ENCODE results near the gene SCUBE3. TPM values are rescaled to one million over a fixed set of nuclear protein-coding genes. Genes with fewer than 3 reads are reported as not detected.

Gene SCUBE3
- total RNA-seq, 1 donor from 2014 or later = 0.03 TPM

GRCh38 chr6:35297601-35298481 lies 84.1 kb downstream of the SCUBE3 start, which contains the start of gene DEF6:
Gene DEF6, plus strand, starts transcription at chr6:35297818. Its CDS starts 39 bp downstream, at chr6:35297857.
- ATAC-seq = peak; percentile 66

GRCh38 chr6:35298625-35299140 lies 84.9 kb downstream of the SCUBE3 start:
- no peak for ATAC-seq

More at GRCh38 chr6:35297601-35298481, 84.1 kb downstream of the SCUBE3 start, which contains the start of gene DEF6:
- DNase-seq (ENCODE audit: low spot score) = peak; percentile 65

GRCh38 chr6:35299674-35300073 lies 85.9 kb downstream of the SCUBE3 start:
- ATAC-seq = no peak
- no peak for DNase-seq (ENCODE audit: low spot score)

More at GRCh38 chr6:35298625-35299140, 84.9 kb downstream of the SCUBE3 start:
- DNase-seq (ENCODE audit: low spot score) = no peak

GRCh38 chr6:35300848-35301247 lies 87.1 kb downstream of the SCUBE3 start:
- ATAC-seq = no peak
- DNase-seq (ENCODE audit: low spot score) = no peak

Other genes starting within 250 kb of the SCUBE3 start
- gene TCP11, start 72.6 kb upstream of the SCUBE3 start, total RNA-seq = not detected
- 20.1 TPM for gene ZNF76, start 45.8 kb downstream of the SCUBE3 start, total RNA-seq
- gene DEF6, start 83.9 kb downstream of the SCUBE3 start, total RNA-seq = 1.5 TPM
- 10.8 TPM for gene PPARD, start 128.6 kb downstream of the SCUBE3 start, total RNA-seq
- 1.1 TPM for gene FANCE, start 238.4 kb downstream of the SCUBE3 start, total RNA-seq

Measured in left lobe of liver (tissue), 2 donors.